GM23338 (cell line): Measurements from ENCODE around the gene MYORG. TPM values are rescaled to one million over a fixed set of nuclear protein-coding genes. Genes with fewer than 3 reads are reported as not detected.

Source experiments
- ATAC-seq: fragments of 200-7000 bp; cut with Tn5 transposase; 3 replicates; pipeline ENCODE4 v1.9.1; 2020
- DNase-seq: peaks from one replicate; pipeline ENCODE4 v3.0.0-alpha.2; 2015; ENCODE audit warnings: low spot score
- H2AFZ ChIP-seq: fragments of 200-600 bp; sonication (generic); 2 replicates; pipeline ENCODE4 v1.8.0; 2016; ENCODE audit warnings: antibody characterized with exemption, mild to moderate bottlenecking, moderate library complexity
- H3F3A ChIP-seq: fragments of 200-600 bp; sonication (generic); replicated peaks from 2 replicates; pipeline ENCODE4 v1.8.0; 2017; ENCODE audit warnings: antibody characterized with exemption, mixed run types, low read depth
- H3K27ac ChIP-seq: fragments of 200-600 bp; sonication (generic); 2 replicates; pipeline ENCODE4 v1.6.1; 2016; ENCODE audit warnings: low read depth
- H3K27me3 ChIP-seq: fragments of 200-600 bp; sonication (generic); 2 replicates; pipeline ENCODE4 v1.8.0; 2016; ENCODE audit warnings: mild to moderate bottlenecking, mixed run types, moderate library complexity; ENCODE audit not compliant: insufficient read depth
- H3K36me3 ChIP-seq: fragments of 200-600 bp; sonication (generic); 2 replicates; pipeline ENCODE4 v1.8.0; 2016; ENCODE audit warnings: mild to moderate bottlenecking; ENCODE audit not compliant: insufficient read depth
- H3K4me1 ChIP-seq: fragments of 200-600 bp; sonication (generic); 2 replicates; pipeline ENCODE4 v1.8.0; 2016; ENCODE audit warnings: mild to moderate bottlenecking, moderate library complexity; ENCODE audit not compliant: insufficient read depth
- H3K4me2 ChIP-seq: fragments of 200-600 bp; sonication (generic); 2 replicates; pipeline ENCODE4 v1.7.1; 2017; ENCODE audit warnings: mixed run types
- H3K4me3 ChIP-seq: fragments of 200-600 bp; sonication (generic); 2 replicates; pipeline ENCODE4 v1.6.1; 2016; ENCODE audit warnings: mixed run types
- H3K79me2 ChIP-seq: fragments of 200-600 bp; sonication (generic); replicated peaks from 2 replicates; pipeline ENCODE4 v1.8.0; 2017; ENCODE audit warnings: mild to moderate bottlenecking; ENCODE audit not compliant: insufficient read depth
- H3K9me2 ChIP-seq: fragments of 200-600 bp; sonication (generic); 2 replicates; pipeline ENCODE4 v1.8.0; 2017; ENCODE audit not compliant: insufficient read depth
- H4K20me1 ChIP-seq: fragments of 200-600 bp; sonication (generic); replicated peaks from 2 replicates; pipeline ENCODE4 v1.8.0; 2017; ENCODE audit warnings: mild to moderate bottlenecking; ENCODE audit not compliant: insufficient read depth
- H3K27ac Mint-ChIP-seq: 2 replicates; pipeline ENCODE4 v1.8.0; 2020; ENCODE audit warnings: inconsistent platforms, mild to moderate bottlenecking, moderate library complexity, mixed read lengths
- H3K27me3 Mint-ChIP-seq: 3 replicates; pipeline ENCODE4 v1.8.0; 2022; ENCODE audit warnings: low read depth, mild to moderate bottlenecking, moderate library complexity, mixed read lengths, inconsistent platforms; ENCODE audit not compliant: insufficient read depth, poor library complexity
- H3K36me3 Mint-ChIP-seq: 3 replicates; pipeline ENCODE4 v1.8.0; 2021; ENCODE audit warnings: low read depth, mild to moderate bottlenecking, inconsistent platforms, moderate library complexity, mixed read lengths
- H3K4me1 Mint-ChIP-seq: 3 replicates; pipeline ENCODE4 v1.8.0; 2020; ENCODE audit warnings: mild to moderate bottlenecking, inconsistent platforms, mixed read lengths
- H3K4me3 Mint-ChIP-seq: 3 replicates; pipeline ENCODE4 v1.8.0; 2021; ENCODE audit warnings: moderate library complexity, mild to moderate bottlenecking, inconsistent platforms, mixed read lengths
- H3K9me3 Mint-ChIP-seq: 3 replicates; pipeline ENCODE4 v1.8.0; 2020; ENCODE audit warnings: moderate library complexity, mild to moderate bottlenecking, inconsistent platforms, mixed read lengths
- CREB1 ChIP-seq: fragments of 250-450 bp; sonication (Bioruptor Pico); IDR thresholded peaks from 2 replicates; pipeline ENCODE4 v1.5.0; 2020; ENCODE audit warnings: low read depth, mild to moderate bottlenecking, moderate library complexity
- CTCF ChIP-seq, 2 experiments: fragments of 200-600 bp in 1 of 2; sonication (generic) in 1 of 2; conservative IDR thresholded peaks; 2 replicates each; pipeline versions ENCODE4 v1.5.1 to v1.6.1; 2016 to 2017; ENCODE audit warnings: antibody characterized with exemption in 2 of 2, low read depth in 2 of 2, mild to moderate bottlenecking in 2 of 2, moderate library complexity in 1 of 2
- ETS1 ChIP-seq: IDR thresholded peaks from 2 replicates; pipeline ENCODE4 v1.6.1; 2016; ENCODE audit warnings: antibody characterized with exemption
- EZH2 ChIP-seq: fragments of 200-600 bp; sonication (generic); IDR thresholded peaks from one replicate; pipeline ENCODE4 v1.8.0; 2017; ENCODE audit warnings: antibody characterized with exemption, mild to moderate bottlenecking, low read depth; ENCODE audit not compliant: unreplicated experiment
- EZH2phosphoT487 ChIP-seq: fragments of 200-600 bp; sonication (generic); IDR thresholded peaks from one replicate; pipeline ENCODE4 v1.8.1; 2018; ENCODE audit warnings: antibody characterized with exemption; ENCODE audit not compliant: unreplicated experiment
- JUNB ChIP-seq: IDR thresholded peaks from one replicate; pipeline ENCODE4 v1.6.1; 2016; ENCODE audit warnings: antibody characterized with exemption; ENCODE audit not compliant: unreplicated experiment
- NANOG ChIP-seq: IDR thresholded peaks from 2 replicates; pipeline ENCODE4 v1.6.1; 2016; ENCODE audit warnings: antibody characterized with exemption, borderline replicate concordance
- POLR2AphosphoS5 ChIP-seq: IDR thresholded peaks from 2 replicates; pipeline ENCODE4 v1.6.1; 2016; ENCODE audit warnings: antibody characterized with exemption, low read depth
- REST ChIP-seq: IDR thresholded peaks from one replicate; pipeline ENCODE4 v1.6.1; 2018; ENCODE audit warnings: antibody characterized with exemption; ENCODE audit not compliant: unreplicated experiment
- STAT1 ChIP-seq: IDR thresholded peaks from one replicate; pipeline ENCODE4 v1.6.1; 2016; ENCODE audit warnings: antibody characterized with exemption; ENCODE audit not compliant: unreplicated experiment
- ZNF114 ChIP-seq: fragments of 250-450 bp; sonication (Bioruptor Pico); IDR thresholded peaks from 2 replicates; pipeline ENCODE4 v1.5.0; 2020; ENCODE audit warnings: mild to moderate bottlenecking, moderate library complexity
- ZNF331 ChIP-seq: fragments of 250-450 bp; sonication (Bioruptor Pico); IDR thresholded peaks from 2 replicates; pipeline ENCODE4 v1.5.0; 2020; ENCODE audit warnings: low read depth, mild to moderate bottlenecking, moderate library complexity
- ZNF462 ChIP-seq: fragments of 250-450 bp; sonication (Bioruptor Pico); IDR thresholded peaks from 2 replicates; pipeline ENCODE4 v1.5.0; 2020; ENCODE audit warnings: mild to moderate bottlenecking, moderate library complexity
- polyA plus RNA-seq: library from polyadenylated mRNA; unstranded; fragments of >200 nt; fragmentation: Nextera tagmentation; extraction: Ambion mirVana; gene quantifications from 2 replicates; pipeline ENCODE4 v1.2.1, GENCODE V29; 2016
- total RNA-seq: library from RNA; depleted of rRNA; stranded (reverse); fragments of >200 nt; shearing (Covaris generic); gene quantifications from 2 replicates; pipeline ENCODE4 v1.2.3, GENCODE V29; 2014

Gene MYORG
- total and polyA plus RNA-seq, 2 experiments from 2014 or later = 1.5 to 7.3 TPM

GRCh38 chr9:34396276-34397214, 19.8 kb upstream of the MYORG start:
- Histone ChIP-seq H3K4me2 (no peak overlapping the region), H3K36me3 (no peaks in the 10 kb centered on the region), H3K27ac (no peak overlapping the region), H2AFZ (no peak overlapping the region), H3F3A (no peaks in the 10 kb centered on the region), H3K4me1 (no peaks in the 10 kb centered on the region), H3K4me3 (no peak overlapping the region), H3K9me2 (no peaks in the 10 kb centered on the region), H3K79me2 (no peaks in the 10 kb centered on the region), H4K20me1 (0 out of 2 replicates have a peak, but pooled peaks cover 4% of the 10 kb centered on the region), H3K27me3 (no peaks in the 10 kb centered on the region)
- peaks cover 3% of the 10 kb centered on the region for H3K27me3 Mint-ChIP-seq
- H3K4me1 Mint-ChIP-seq = no peaks in the 10 kb centered on the region
- H3K9me3 Mint-ChIP-seq = no peaks in the 10 kb centered on the region
- TF ChIP-seq EZH2 = no peak
- TF ChIP-seq EZH2phosphoT487 = no peak
- TF ChIP-seq CREB1 (CRISPR knock-in tag) = no peak
- TF ChIP-seq STAT1 = no peak
- no peak for TF ChIP-seq REST
- no peak for TF ChIP-seq POLR2AphosphoS5
- TF ChIP-seq ZNF114 = no peak
- no peak for TF ChIP-seq NANOG
- no peak for TF ChIP-seq ZNF331 (CRISPR knock-in tag)
- TF ChIP-seq JUNB = no peak
- no peak for TF ChIP-seq ETS1
- no peak for TF ChIP-seq CTCF (conservative IDR thresholded peaks at IDR 0.05; ENCODE audit: low read depth in 2 of 2)
- no peak for TF ChIP-seq ZNF462 (CRISPR knock-in tag)
- H3K4me3 Mint-ChIP-seq = no peak overlapping the region
- no peak for DNase-seq
- no peak overlapping the region for H3K27ac Mint-ChIP-seq
- no peak for ATAC-seq
- no peaks in the 10 kb centered on the region for H3K36me3 Mint-ChIP-seq
